Placental pericyte (primary cell): ENCODE results near the gene FRK. TPM values are rescaled to one million over a fixed set of nuclear protein-coding genes. Genes with fewer than 3 reads are reported as not detected.

Source experiments
- total RNA-seq: library from RNA; depleted of rRNA; stranded (reverse); fragments of >200 nt; gene quantifications from 2 replicates; pipeline ENCODE4 v1.2.3, GENCODE V29; 2012

The FRK gene, protein sequence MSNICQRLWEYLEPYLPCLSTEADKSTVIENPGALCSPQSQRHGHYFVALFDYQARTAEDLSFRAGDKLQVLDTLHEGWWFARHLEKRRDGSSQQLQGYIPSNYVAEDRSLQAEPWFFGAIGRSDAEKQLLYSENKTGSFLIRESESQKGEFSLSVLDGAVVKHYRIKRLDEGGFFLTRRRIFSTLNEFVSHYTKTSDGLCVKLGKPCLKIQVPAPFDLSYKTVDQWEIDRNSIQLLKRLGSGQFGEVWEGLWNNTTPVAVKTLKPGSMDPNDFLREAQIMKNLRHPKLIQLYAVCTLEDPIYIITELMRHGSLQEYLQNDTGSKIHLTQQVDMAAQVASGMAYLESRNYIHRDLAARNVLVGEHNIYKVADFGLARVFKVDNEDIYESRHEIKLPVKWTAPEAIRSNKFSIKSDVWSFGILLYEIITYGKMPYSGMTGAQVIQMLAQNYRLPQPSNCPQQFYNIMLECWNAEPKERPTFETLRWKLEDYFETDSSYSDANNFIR
- total RNA-seq, result 0.29 and 0.44 TPM in 2 replicates

DNA sequence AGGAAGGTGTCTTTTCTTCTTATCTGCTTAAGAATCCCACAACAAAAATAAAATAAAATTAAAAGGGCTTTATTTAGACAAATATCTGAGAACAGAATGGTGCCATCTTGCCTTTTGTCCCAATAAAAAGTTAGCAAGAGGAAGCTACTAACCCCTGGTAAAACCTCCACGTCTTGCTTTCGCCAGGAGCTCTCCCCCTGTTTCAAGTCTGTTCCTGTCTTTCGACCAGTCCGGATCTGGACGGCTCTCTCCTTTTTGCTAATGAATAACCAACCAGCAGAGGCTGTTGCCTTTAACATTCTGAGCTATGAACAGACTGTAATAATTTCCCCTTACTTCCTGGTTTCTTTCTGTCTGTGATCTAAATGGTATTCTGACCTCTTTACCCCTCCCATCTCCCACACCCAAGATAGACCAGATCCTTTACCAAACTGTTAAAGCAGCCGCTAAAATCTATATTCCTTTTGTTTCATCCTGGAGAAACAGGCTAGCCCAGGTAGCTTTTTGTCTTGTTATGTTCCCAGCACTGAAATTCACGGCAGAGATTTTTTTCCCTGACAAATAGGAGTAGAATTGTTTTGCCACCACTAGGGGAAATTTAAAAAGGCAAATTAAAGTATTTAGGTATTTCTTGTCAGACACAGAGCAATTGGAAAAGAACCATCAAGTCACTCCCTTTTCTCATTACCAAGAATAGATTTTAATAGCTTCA lies at the start of gene FRK:
TSS of gene FRK (minus strand) at position 320 of the 712 bp plus-strand sequence. CDS start 580 bp downstream, outside the sequence.

DNA sequence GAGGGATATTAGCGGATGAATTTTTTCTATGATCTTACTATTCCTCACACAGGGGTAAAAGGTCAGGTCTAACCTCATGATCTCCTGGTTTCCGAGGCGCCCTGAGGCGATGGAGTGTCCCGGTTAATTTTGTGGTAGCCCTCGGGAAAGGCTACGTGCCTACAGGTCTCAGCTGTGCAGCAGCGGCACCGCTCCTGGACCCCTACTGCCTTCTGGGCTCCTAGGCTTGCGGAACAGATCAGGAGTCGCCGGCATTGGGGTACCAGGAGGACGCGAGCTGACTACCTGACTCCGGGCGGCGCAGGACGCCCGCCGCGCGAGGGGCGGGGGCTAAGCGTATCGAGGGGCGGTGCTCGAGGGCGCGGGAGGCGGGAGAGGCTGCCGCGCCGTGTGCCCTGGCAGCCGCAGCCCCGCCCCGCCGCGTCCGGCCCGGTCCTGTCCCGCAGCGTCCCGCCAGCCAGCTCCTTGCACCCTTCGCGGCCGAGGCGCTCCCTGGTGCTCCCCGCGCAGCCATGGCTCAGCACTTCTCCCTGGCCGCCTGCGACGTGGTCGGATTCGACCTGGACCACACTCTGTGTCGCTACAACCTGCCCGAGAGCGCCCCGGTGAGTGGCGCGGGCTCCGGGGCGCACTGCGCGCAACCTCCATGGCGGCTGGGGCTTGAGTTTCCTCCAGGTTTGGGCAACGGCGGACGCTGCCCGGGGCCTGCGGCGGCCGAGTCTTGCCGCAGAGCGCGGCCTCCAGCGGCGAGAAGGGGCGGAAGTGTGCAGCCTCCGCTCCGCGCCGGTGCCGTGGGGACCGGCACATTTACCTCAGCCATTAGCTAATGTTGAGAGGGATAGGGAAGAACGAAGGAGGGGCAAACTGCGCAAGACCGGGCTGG lies 40.0 kb upstream of the FRK start, which contains the start of gene NT5DC1:
TSS of gene NT5DC1 (plus strand) at position 435 of the 883 bp plus-strand sequence. CDS start at position 513, 78 bp downstream.

Other genes starting within 250 kb of the FRK start
- 5.5 and 6.7 TPM in 2 replicates for gene NT5DC1, start 40.0 kb upstream of the FRK start, total RNA-seq
- gene COL10A1, start 65.2 kb upstream of the FRK start, total RNA-seq, result 106 TPM in 1 of 2 replicates, not detected in the other
- gene TSPYL4, start 193.2 kb upstream of the FRK start, total RNA-seq, result 6.8 and 20.3 TPM in 2 replicates
- gene TSPYL1, start 219.0 kb upstream of the FRK start, total RNA-seq, result 54.1 and 87.8 TPM in 2 replicates